T-helper 1 cell (primary cell): ENCODE results near the gene MTFR1L.

Experiments used
- DNase-seq, 5 donors: peaks; one replicate each; pipeline ENCODE4 v3.0.0-alpha.2; 2012 to 2020

The MTFR1L gene

DNA sequence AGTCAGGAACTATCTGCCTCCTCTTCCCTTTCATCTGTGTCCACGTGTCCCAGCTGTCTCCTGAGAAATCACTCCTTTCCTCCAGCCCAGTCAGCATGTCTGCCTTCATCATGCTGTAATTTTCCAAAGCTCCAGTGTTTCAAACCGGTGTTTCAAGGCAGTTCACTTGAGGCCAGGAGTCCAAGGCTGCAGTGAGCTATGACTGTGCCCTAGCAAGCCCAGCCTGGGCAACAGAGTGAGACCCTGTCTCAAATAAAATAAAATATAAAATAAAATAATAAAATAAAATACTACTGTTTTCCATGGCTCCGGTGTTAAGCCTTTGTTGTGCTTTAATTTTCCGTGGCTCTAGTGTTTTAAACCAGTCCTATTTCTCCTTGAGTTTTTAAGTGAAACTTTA, 27.6 kb upstream of the MTFR1L start:
- no peak for DNase-seq

DNA sequence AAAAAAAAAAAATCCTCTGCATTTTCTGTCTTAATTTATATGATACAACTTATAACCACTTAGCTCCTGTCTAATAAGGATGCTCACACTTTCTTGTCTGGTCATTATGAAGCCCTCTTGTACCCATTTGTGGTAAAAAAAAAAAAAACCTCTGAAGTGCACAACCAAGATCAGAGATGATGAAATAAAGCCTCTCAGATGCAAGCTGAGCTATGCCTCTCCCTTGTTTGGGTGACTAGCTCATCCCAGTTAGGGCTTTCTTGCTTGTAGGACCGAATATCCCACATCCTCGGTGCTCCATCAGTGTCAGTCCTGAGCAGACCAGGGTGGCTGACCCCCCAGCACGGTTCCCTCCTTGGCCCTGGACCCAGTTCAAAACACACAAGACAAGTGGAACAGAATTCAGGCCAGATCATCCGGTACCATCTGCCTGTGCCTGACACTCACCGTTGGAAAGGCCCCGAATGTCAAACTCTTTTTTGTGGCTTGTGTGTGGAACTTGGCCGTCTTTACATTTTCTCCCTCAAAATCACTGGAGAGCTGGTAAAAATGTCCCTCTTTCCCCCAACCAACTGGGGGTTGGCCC, 26.1 kb upstream of the MTFR1L start:
- DNase-seq, result no peak

DNA sequence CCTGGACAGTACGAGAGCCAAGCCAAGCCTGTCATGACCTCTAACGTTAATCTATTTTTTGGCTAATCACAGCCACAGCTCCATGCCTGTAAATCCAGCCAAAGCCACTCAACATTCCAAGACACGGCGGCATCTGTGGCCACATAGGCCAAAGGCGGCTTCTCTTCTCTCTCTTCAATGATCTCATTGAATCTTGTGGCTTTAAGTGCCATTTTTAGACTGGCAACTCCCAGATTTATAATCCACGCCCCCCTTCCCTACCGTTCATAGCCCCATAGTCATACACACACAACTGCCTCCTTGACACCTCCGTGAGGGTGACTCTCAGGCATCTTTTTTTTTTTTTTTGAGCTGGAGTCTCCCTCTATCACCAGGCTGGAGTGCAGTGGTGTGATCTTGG, 25.4 kb upstream of the MTFR1L start:
- no peak for DNase-seq

- no peak for DNase-seq
These were observed 24.5 kb upstream of the MTFR1L start for GRCh38 chr1:25795211-25795610.

DNA sequence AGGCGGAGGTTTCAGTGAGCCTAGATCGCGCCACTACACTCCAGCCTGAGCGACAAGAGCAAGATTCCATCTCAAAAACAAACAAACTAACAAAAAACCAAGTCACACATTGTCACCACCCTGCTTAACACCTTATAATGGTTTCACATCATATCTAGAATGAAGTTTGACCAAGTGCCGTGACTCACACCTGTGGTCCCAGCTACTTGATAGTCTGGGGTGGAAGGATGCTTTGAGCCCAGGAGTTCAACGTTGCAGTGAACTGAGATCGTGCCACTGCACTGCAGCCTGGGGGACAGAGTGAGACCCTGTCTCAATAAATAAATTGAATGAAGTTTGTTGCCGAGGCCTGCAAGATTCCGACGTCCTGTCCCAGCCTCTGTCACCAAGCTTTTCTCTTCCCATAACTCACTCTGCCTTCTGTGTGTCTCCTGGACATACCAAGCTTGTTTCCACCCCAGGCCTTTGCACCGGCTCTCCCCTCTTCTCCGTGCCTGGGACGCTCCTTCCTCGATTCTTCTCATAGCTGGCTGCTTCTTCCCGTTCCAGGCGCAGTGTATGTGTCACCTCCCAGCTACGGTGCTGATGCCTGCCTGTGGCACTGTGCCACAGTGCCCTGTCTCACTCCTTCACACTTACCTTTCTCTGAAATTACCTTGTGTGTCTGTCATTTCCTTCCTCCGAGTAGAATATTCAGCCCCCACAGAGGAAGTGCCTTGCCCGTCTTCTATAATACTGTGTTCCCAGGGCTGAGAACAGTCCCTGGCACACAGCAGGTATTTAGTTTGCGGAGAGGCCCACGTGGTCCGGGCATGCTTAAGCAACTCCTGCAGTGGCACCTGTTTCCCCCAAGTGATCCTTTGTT, 23.6 kb upstream of the MTFR1L start:
- peak in 2 of 5 donors; percentile 20 to 35 for DNase-seq

DNA sequence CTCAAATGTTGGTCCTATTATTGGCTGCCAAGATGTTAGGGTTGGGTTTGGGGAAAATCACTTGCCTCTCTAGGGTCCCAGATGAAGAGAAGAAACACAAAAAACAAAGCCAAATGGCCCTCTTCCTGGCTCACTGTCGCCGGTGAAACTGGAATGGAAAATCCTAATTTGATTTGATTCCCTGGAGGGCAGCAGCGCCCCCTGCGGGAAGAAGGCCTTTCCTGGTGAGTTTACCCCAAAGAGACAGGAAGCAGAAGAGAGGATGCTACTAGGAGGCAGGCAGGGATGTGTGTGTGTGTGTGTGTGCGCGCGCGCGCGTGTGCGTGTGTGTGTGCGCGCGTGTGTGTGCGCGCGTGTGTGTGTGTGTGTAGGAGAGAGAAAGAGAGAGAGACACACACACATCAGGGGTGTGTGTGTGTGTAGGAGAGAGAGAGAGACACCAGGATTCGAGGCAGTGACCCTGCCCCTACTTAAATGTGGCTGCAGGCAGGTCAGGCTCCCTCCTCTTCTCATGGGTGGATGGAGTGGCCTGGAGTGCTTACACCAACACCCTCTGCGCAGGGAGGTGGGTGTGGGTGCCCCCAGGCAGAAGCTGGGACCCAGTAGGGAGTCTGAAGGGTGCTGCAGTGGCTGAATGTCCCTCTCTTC, 22.8 kb upstream of the MTFR1L start:
- DNase-seq, result peak; percentile 65 to 85 (median 73)

DNA sequence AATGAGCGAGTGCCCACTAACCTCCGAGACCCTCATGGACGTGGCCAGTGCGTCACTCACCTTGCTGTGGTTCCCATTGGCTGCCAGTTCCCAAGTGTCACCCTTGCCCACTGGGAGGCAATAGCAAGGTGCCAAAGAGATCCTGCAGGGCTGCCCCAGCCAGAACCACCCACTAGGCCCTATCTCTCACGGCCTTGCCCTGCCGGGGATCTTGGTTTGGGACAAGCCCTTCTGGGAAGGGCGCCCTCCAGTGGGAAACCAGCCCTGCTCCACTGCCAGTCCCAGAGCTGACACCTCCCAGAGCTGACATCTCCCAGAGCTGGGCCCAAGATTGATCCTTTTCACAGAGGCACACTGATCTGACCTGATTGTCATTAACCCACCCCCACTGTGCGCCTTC, 21.8 kb upstream of the MTFR1L start:
- DNase-seq, result peak in 1 of 5 donors; percentile 38

GRCh38 chr1:25798666-25799351, 20.9 kb upstream of the MTFR1L start:
- DNase-seq, result no peak

DNA sequence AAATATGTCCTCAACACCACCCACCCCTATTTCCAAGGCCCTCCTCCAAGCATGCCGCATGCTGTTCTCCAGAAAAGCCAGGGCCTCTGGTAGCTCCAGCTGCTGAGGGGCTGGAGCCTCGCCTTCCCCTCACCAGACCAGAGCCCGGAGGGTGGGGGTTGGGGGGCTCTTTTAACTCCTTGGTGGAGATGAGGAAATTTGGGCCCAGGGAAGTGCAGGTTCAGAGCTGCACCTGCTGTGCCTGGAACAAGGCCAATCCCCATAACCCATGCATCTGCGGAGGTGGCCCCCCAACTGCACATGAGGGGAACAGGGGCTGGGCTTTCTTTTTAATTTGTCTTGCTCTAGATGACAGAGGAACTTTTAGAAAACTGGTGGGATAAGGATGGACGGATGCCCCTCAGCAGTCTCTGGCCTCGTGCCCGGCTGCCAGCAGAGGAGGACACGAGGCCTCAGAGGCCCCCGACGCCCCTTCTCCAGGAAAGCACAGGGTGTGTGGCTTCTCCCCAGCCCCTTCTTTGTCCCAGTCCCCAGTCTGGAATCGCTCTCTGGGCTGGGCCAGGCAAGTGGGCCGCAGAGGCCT, 20.3 kb upstream of the MTFR1L start:
- DNase-seq, result no peak

- peak in 2 of 5 donors; percentile 31 to 42 for DNase-seq
These were observed 19.6 kb upstream of the MTFR1L start, which contains the start of gene SELENON for GRCh38 chr1:25799935-25800702. TSS of gene SELENON (plus strand) at chr1:25800193. CDS start at chr1:25800231, 38 bp downstream.

DNA sequence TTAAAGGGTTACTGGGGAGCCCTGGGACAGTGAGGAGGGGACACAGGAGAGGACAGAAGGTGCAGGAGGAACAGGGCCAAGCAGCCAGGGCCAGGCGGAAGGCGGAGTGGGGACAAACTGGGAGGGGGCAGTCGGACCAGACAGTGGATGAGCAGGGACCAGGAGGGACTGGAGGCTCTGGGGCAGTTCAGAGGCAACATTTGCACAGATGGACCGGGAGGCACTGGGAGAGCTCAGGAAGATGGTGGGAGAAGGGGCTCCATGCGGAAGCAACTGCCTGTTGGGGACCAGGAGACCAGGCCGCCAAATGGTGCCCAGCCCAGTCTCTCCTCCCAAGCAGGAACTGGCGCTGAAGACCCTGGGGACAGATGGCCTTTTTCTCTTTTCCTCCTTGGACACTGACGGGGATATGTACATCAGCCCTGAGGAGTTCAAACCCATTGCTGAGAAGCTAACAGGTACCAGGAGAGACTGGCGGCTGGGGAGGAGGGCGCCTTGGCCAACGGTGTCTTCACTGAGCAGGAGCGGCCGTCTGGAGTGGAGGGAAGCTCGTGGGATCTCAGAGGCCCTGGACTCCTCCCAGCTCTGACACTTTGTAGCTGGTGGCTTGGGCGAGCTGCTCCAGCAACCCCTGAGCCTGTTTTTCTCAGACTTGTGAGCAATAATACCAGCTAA, 18.9 kb upstream of the MTFR1L start:
- DNase-seq, result no peak

DNA sequence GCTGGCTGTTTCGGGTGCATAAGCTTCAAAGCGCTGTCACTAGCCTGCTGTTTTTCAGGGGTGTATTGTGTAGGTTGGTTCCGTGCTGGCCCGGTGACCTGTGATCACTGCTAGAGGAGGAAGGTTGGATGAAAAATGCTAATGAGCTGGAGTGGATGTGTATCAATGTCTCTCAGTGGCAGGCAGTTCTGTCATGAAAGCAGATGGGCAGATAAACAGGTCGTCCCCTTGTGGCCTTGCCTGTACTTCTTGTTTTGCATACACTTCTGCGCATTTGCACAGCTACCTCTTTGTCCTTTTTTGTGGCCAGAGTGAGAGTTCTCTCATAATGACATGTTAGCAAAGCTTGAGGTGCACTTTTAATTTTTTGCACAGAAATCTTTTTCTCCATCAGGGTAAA, 16.8 kb upstream of the MTFR1L start:
- DNase-seq, result no peak

GRCh38 chr1:25803368-25803767, 16.4 kb upstream of the MTFR1L start:
- DNase-seq, result no peak

- no peak for DNase-seq
These were observed 15.3 kb upstream of the MTFR1L start for GRCh38 chr1:25804244-25804963.

DNA sequence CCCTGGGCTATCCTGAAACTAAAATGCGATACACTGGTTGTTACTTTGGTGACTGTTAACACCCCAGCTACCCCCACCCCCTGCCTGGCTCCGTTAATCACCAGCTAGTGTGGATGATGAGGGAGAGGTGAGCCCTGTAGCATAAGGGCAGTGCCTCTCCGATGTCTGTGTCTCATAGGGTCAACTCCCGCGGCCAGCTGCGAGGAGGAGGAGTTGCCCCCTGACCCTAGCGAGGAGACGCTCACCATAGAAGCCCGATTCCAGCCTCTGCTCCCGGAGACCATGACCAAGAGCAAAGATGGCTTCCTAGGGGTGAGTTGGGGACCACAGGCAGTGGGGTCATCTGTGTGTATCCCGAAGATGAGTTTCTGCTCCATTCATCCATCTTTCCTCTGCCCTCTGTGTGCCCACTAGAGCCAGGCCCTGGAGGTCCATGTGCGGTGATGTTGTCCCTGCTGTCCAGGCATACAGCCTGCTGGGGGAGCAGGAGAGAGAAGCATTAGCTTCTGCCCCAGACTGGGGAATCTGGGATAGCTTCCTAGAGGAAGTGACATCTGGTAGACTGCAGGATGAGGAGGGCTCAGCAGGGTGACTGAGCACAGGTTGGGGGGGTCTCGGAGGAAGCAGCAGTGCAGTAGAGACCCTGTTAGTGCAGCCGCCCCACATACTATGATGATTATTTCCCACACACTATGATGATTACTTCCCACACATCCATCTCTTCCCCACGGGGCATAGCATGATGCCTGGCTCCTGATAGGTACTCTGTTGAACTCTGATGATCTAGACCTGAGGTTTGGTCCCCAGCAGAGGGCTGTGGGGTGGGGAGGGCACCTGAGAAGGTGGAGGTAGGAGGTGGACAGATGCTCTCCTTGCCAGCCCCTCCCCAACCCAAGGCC, 14.5 kb upstream of the MTFR1L start:
- DNase-seq, result no peak

DNA sequence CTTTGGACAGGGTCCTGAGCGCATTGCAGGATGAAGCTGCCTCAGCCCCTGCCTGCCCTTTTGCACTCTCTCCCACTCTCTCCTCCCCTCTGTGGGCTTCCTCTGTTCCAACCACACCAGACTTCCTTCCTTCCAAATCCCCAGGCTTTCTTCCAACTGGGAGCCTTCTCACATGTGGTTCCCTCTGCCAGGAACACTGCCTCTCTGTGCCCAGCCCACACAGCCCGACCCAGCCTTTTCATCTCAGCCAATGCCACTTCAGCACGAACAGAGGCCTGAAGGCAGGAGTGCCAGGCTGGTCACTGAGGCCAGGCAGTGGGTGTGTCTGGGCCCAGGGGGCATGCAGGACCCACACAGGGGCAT, 13.9 kb upstream of the MTFR1L start:
- no peak for DNase-seq

DNA sequence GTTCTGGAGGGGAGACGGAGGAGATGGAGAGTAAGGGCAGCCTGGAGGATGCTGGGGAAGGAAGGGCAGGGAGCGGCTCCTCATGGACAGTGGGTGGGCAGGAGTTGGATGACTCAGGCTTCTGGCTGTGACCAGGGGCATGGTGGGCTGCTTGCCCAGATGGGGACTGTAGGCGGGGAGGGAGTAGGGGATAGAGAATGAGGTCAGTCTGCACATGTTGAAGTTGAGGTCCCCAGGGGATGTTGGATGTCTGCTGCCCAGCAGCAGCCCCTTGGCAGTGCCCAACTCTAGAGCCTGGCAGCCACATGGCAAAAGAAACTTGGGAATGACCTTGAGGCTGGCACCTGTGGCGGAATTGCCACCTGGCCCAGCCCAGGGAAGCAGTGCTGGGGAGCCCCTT, 13.3 kb upstream of the MTFR1L start:
- DNase-seq, result no peak

- no peak for DNase-seq
These were observed 12.0 kb upstream of the MTFR1L start for GRCh38 chr1:25807480-25808390.
